Uterus (tissue), 2 donors: Measurements from ENCODE around the gene UGT1A6.

ENCODE experiments used
- POLR2A ChIP-seq, 2 donors: fragments of 450-650 bp; IDR thresholded peaks; one replicate each; pipeline ENCODE4 v1.6.1; 2016; ENCODE audit warnings: antibody characterized with exemption in 2 of 2, mild to moderate bottlenecking in 1 of 2, moderate library complexity in 1 of 2
- TF ChIP-seq, protein P1 (sequence below), 4 experiments: fragments of 200-600 bp in 2 of 4; fragments of 450-650 bp in 2 of 4; sonication (generic) in 2 of 4; IDR thresholded peaks; one replicate each; pipeline ENCODE4 v1.5.1; 2016 to 2019; ENCODE audit warnings: antibody characterized with exemption in 4 of 4, mild to moderate bottlenecking in 2 of 4, moderate library complexity in 1 of 4

GRCh38 chr2:233728723-233729301, 36.1 kb downstream of the UGT1A6 start, which contains the start of gene UGT1A3:
- TF ChIP-seq, protein P1, sequence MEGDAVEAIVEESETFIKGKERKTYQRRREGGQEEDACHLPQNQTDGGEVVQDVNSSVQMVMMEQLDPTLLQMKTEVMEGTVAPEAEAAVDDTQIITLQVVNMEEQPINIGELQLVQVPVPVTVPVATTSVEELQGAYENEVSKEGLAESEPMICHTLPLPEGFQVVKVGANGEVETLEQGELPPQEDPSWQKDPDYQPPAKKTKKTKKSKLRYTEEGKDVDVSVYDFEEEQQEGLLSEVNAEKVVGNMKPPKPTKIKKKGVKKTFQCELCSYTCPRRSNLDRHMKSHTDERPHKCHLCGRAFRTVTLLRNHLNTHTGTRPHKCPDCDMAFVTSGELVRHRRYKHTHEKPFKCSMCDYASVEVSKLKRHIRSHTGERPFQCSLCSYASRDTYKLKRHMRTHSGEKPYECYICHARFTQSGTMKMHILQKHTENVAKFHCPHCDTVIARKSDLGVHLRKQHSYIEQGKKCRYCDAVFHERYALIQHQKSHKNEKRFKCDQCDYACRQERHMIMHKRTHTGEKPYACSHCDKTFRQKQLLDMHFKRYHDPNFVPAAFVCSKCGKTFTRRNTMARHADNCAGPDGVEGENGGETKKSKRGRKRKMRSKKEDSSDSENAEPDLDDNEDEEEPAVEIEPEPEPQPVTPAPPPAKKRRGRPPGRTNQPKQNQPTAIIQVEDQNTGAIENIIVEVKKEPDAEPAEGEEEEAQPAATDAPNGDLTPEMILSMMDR (IDR thresholded peaks at IDR 0.05): no peak
- TF ChIP-seq POLR2A (IDR thresholded peaks at IDR 0.05): no peak
